Effector memory CD8-positive, alpha-beta T cell (primary cell): ENCODE measurements around the gene CCNC.

Source experiments
- ATAC-seq: fragments of 150-1000 bp; cut with Tn5 transposase; replicated peaks from 2 replicates; pipeline ENCODE4 v1.10.0; 2021; ENCODE audit warnings: mild to moderate bottlenecking, moderate library complexity
- DNase-seq, 3 experiments: peaks; one replicate each; pipeline ENCODE4 v3.0.0; 2021
- H3K27ac Mint-ChIP-seq, 2 donors: one replicate each; pipeline ENCODE4 v1.8.0; 2022; ENCODE audit warnings: mild to moderate bottlenecking in 2 of 2, mixed read lengths in 2 of 2, moderate library complexity in 2 of 2
- H3K27me3 Mint-ChIP-seq, 2 donors: one replicate each; pipeline ENCODE4 v1.8.0; 2022; ENCODE audit warnings: mixed read lengths in 2 of 2
- H3K36me3 Mint-ChIP-seq: one replicate; pipeline ENCODE4 v1.8.0; 2022; ENCODE audit warnings: mild to moderate bottlenecking, moderate library complexity, mixed read lengths; ENCODE audit not compliant: insufficient read depth
- H3K4me1 Mint-ChIP-seq, 2 donors: one replicate each; pipeline ENCODE4 v1.8.0; 2022; ENCODE audit warnings: low read depth in 2 of 2, mixed read lengths in 2 of 2
- H3K4me3 Mint-ChIP-seq, 2 donors: one replicate each; pipeline ENCODE4 v1.8.0; 2022; ENCODE audit warnings: mild to moderate bottlenecking in 2 of 2, mixed read lengths in 2 of 2, moderate library complexity in 2 of 2
- H3K9me3 Mint-ChIP-seq, 2 donors: one replicate each; pipeline ENCODE4 v1.8.0; 2022; ENCODE audit warnings: mixed read lengths in 2 of 2

The CCNC gene

DNA sequence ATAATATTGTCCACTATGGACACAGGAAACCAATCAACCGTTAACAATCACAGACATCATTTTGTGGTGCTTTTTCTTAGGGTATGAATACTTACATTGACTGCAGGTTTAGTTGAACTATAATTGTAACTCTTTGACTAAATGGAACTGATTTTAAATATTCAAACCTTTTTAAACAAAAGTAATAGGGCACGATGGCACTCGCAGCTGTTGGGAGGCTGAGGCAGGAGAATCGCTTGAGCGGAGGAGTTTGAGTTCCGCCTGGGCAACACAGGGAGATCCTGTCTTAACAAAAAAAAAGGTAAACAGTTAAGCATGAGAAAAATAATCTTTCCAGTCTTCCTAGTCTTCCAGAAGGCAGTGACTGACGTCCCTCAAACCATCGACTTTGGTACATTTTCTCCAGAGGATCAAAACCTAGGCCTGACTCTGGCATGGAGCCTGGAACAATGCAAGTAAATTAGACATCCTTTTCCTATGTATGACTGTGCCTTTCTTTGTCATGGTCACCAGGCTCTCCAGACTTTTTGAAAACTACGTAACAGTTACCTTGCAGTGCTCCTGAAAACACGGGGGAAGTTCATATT lies 21.5 kb upstream of the CCNC start:
- no peak for DNase-seq
- peaks cover 7% of the 10 kb centered on the region for H3K36me3 Mint-ChIP-seq
- peak overlapping the region; percentile 68 to 91 for H3K4me3 Mint-ChIP-seq
- H3K4me1 Mint-ChIP-seq, result peaks cover 12 to 30% of the 10 kb centered on the region in 2 donors
- no peaks in the 10 kb centered on the region for H3K9me3 Mint-ChIP-seq
- no peak overlapping the region for H3K27ac Mint-ChIP-seq
- H3K27me3 Mint-ChIP-seq, result peaks cover 66 to 75% of the 10 kb centered on the region in 2 donors
- ATAC-seq, result no peak

DNA sequence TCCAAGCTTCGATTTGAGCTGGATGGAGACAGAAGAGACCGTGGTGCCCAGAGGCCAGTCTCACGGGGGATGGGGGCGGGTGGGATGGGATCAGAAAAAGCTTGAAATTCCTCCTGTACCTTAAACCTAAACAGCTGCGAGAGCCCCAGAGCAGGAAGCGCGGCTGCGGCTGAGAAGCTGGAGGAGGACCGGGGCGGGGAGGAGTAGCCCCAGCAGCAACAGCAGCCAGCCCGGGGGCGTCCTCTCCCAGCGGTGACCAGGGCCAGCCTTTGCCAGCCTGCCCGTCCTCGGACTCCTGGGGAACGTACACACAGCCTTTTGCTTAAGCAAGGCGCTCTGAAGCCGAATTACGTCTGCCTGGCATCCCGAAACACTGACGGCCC lies 20.8 kb upstream of the CCNC start:
- Mint-ChIP-seq H3K9me3 (no peaks in the 10 kb centered on the region), H3K36me3 (peaks cover 7% of the 10 kb centered on the region), H3K27me3 (peaks cover 59 to 68% of the 10 kb centered on the region in 2 donors), H3K4me3 (peak overlapping the region; percentile 90 to 91), H3K27ac (peak overlapping the region in 1 of 2 donors; percentile 32), H3K4me1 (peaks cover 12 to 30% of the 10 kb centered on the region in 2 donors)
- ATAC-seq, result peak; percentile 18
- no peak for DNase-seq

DNA sequence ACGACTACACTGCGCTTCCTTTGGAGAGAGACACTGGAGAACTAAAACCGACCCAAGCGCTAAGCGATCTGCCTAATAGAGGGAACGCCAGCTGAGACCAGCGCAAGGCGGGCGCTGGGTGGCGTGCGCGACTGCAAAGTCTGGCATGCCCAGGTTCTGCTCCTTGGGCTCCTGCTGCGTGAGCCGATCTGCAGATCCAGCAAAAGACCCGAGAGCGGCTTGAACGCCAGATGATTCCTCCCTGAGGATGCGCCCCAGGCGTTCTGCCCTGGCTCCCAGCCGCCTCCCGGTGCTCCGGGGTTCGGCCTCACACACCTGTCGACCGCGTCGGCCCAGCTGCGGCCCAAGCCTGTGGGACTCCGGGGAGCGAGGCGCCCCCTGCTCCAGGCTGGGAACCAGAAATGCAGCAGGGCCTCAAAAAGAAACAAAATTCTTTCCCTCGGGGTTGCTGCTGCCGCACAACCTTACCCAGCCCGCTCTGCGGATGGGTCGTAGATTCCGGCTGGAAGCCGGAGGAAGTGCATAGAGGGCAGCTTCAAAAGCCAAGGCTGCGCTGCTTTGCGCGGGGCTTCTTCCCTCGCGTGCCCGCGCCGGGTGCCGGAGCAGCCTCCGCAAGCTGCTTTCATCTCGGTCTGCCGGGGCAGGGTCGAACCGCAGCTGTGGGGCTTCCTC lies 20.3 kb upstream of the CCNC start:
- Mint-ChIP-seq H3K27ac (peak overlapping the region; percentile 5 to 32), H3K9me3 (no peaks in the 10 kb centered on the region), H3K36me3 (peaks cover 7% of the 10 kb centered on the region), H3K4me1 (peaks cover 12 to 30% of the 10 kb centered on the region in 2 donors), H3K4me3 (peak overlapping the region; percentile 90 to 91), H3K27me3 (peaks cover 55 to 63% of the 10 kb centered on the region in 2 donors)
- DNase-seq (peak; percentile 47 to 54 (median 53)), ATAC-seq (peak; percentile 84)

DNA sequence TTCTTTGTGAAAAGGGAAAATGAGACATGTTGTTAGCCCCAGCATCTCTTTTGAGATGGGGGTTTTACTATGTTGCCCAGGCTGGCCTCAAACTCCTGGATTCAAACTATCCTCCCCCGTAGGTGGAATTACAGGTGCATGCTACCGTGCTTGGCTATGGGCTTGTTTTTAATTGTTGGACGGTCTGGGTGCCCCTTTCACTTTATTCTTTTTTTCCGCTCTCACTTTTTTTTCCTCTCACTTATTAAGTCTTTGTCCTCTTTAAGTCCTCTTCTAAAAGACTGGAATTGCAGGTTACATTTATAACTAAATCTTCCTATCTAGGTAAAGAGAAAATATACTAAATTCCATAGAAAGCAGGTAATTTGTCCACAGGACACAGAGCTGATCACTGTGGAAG lies 19.3 kb upstream of the CCNC start:
- Mint-ChIP-seq H3K9me3 (no peaks in the 10 kb centered on the region), H3K27ac (no peak overlapping the region), H3K36me3 (peaks cover 7% of the 10 kb centered on the region), H3K27me3 (peaks cover 53 to 57% of the 10 kb centered on the region in 2 donors), H3K4me1 (peaks cover 12 to 30% of the 10 kb centered on the region in 2 donors), H3K4me3 (no peak overlapping the region)
- ATAC-seq, result no peak
- no peak for DNase-seq

DNA sequence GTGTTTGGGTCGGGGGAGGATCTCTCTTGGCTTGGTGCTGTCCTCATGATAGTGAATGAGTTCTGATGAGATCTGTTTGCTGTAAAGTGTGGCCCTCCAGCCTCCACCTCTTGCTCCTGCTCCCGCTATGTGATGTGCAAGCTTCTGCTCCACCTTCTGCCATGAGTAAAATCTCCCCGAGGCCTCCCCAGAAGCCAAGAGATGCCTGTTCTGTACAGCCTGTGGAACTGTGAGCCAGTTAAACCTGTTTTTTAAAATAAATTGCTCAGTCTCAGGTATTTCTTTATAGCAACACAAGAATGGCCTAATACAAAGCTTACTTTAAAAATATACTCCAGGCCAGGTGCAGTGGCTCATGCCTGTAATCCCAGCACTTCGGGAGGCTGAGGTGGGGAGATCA lies 11.3 kb upstream of the CCNC start:
- ATAC-seq, result no peak
- no peaks in the 10 kb centered on the region for H3K4me1 Mint-ChIP-seq

DNA sequence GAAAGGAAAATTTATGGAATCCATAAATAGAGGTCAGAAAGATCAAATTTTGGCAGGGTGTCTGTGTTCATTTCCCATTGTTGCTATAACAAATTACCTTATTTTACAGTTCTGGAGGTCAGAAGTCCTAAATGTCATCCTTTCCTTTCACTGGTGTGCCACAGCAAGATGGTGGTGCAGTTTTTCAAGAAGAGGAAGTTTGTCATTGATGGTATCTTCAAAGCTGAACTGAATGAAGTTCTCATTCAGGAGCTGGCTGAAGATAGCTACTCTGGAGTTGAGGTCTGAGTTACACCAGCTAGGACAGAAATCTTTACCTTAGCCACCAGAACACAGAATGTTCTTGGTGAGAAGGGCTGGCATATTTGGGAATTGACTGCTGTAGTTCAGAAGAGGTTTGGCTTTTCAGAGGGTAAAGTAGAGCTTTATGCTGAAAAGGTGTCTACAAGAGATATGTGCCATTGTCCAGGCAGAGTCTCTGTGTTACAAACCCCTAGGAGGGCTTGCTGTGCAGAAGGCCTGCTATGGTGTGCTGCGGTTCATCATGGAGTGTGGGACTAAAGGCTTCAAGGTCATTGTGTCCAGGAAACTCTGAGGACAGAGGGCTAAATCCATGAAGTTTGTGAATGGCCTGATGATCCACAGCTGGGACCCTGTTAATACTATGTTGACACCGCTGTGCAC lies 7.2 kb upstream of the CCNC start:
- no peaks in the 10 kb centered on the region for H3K9me3 Mint-ChIP-seq
- DNase-seq (no peak), ATAC-seq (no peak)
- H3K27me3 Mint-ChIP-seq, result peaks cover 6 to 9% of the 10 kb centered on the region in 2 donors
- H3K4me3 Mint-ChIP-seq, result no peak overlapping the region
- H3K36me3 Mint-ChIP-seq, result peaks cover under 1% of the 10 kb centered on the region
- no peak overlapping the region for H3K27ac Mint-ChIP-seq
- peaks cover 0 to 2% of the 10 kb centered on the region in 2 donors for H3K4me1 Mint-ChIP-seq

More for the DNA sequence above, 11.3 kb upstream of the CCNC start:
- peaks cover 10 to 27% of the 10 kb centered on the region in 2 donors for H3K27me3 Mint-ChIP-seq
- no peak for DNase-seq
- no peaks in the 10 kb centered on the region for H3K9me3 Mint-ChIP-seq
- H3K4me3 Mint-ChIP-seq, result no peak overlapping the region
- H3K27ac Mint-ChIP-seq, result no peak overlapping the region
- H3K36me3 Mint-ChIP-seq, result no peaks in the 10 kb centered on the region

DNA sequence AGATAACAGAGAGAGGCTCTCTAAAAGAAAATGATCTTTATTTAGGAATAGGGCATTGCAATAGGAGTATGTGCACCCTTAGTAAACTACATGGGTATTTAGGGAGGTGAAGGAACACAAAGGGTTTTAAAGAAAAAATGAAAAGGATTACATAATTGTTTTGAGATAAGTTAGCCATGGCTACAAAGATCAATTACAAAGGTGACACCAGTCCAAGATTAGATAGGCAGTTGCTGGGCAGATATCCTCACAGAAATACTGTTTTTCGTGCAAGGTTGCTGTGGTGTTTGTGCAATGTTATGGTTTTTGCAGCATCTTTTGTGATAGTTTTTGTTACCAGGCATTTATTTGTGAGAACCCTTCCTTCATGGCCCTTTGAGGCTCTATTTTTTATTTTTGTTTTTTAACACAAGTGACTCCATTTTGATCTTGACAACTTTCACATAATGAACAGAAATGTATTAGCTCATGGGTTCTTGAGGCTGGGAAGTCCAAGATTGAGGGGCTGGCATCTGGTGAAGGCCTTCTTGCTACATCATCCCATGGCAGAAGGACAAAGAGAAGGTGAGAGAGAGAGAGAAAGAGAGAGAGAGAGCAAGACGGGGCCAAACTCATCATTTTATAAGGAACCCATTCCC lies 5.6 kb upstream of the CCNC start:
- ATAC-seq (no peak), DNase-seq (no peak)
- Mint-ChIP-seq H3K36me3 (peaks cover 5% of the 10 kb centered on the region), H3K4me1 (peaks cover 2 to 4% of the 10 kb centered on the region in 2 donors), H3K9me3 (no peaks in the 10 kb centered on the region), H3K4me3 (no peak overlapping the region), H3K27me3 (peaks cover 0 to 5% of the 10 kb centered on the region in 2 donors), H3K27ac (no peak overlapping the region)

DNA sequence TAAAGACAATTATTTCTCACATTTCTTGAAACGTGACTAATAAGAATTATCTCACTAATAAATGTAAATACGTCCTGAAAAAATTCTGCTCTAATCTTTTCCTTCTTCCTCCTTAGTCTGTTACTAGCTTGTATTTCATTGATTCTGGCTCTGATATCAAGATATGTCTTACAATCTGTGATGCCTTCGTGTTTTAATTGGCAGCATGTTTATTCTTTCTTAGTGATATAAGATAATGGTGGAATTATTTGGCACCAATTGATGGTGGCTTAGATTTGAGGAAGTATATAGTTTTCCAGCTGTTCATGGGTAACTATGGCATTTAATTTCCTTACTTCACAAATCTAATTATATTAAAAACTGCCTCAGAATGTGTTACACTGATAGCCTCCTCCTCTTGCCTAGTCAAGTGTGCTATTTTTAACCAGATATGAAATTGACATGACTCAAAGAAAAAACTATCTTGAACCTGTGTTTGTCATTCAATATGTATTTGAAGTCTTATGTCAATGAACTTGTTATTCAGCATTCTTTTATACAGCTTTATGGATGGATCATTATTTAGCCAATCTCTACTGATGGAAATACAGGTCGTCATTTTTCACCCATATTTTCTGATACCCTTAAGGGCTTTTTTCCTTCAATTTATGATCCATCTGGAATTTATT lies 5.3 kb downstream of the CCNC start:
- DNase-seq, result no peak
- ATAC-seq, result no peak
- peaks cover 12 to 34% of the 10 kb centered on the region in 2 donors for H3K4me1 Mint-ChIP-seq

DNA sequence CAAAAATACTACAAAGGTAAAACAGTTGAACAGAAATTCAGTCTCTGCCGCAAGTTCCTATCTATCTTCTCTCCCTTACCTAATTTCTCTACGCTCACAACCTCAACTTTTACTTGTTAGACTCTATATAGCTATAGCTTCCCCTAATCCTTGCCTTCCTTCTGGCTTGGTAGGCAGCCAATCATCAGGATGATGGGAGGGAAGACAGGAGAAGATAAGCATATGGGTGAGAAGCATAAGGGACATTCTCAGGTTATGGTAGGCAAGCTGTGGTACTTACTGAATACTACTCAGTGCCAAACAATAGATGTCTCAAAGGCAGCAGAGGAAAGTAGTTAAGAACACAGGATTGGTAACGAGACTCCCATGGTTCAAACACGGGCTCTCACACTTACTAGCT lies 7.8 kb downstream of the CCNC start:
- ATAC-seq, result no peak
- Mint-ChIP-seq H3K27me3 (no peaks in the 10 kb centered on the region), H3K4me3 (no peak overlapping the region), H3K4me1 (peaks cover 1 to 21% of the 10 kb centered on the region in 2 donors), H3K27ac (no peak overlapping the region), H3K36me3 (peaks cover 52% of the 10 kb centered on the region), H3K9me3 (peaks cover 0 to 2% of the 10 kb centered on the region in 2 donors)
- DNase-seq, result no peak

More for the DNA sequence above, 5.3 kb downstream of the CCNC start:
- Mint-ChIP-seq H3K4me3 (no peak overlapping the region), H3K27me3 (no peaks in the 10 kb centered on the region), H3K9me3 (no peaks in the 10 kb centered on the region), H3K36me3 (peaks cover 35% of the 10 kb centered on the region), H3K27ac (peak overlapping the region in 1 of 2 donors; percentile 56)

DNA sequence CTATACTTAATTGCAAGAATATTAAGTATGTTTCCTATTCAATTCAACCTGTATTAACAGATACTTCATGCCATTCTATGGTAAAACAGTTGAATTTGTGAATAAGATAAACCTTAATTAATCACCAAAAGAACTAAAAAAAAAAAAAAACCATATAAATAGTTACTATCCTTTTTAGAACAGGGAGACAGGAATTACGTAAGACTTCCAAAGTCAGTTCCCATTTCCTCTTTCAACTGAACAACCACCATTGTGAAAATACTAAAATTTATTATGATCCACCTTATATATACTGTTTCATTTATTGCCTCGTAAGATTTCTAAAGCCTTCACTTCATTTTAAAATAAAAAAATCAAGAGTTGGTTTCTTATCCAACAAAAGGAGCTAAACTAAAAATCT lies 9.4 kb downstream of the CCNC start:
- DNase-seq, result no peak
- no peaks in the 10 kb centered on the region for H3K27me3 Mint-ChIP-seq
- peaks cover 1 to 14% of the 10 kb centered on the region in 2 donors for H3K4me1 Mint-ChIP-seq
- H3K4me3 Mint-ChIP-seq, result no peak overlapping the region
- peaks cover 0 to 2% of the 10 kb centered on the region in 2 donors for H3K9me3 Mint-ChIP-seq
- H3K27ac Mint-ChIP-seq, result no peak overlapping the region
- ATAC-seq, result no peak
- H3K36me3 Mint-ChIP-seq, result peaks cover 56% of the 10 kb centered on the region

DNA sequence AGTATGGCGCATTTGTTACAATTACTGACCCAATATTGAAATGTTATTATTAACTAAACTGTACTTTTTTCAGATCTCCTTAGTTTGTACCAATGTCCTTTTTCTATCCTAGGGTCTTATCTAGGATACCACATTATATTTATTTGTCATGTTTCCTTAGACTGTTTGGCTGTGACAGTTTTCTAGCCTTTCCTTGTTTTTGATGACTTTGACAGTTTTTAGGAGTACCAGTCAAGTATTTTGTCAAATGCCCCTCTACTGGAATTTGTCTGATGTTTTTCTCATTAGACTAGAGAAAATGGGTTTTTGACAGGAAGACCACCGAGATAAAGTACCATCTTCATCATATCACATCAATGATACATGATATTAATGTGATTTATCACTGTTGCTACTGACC lies 14.6 kb downstream of the CCNC start:
- no peak overlapping the region for H3K4me3 Mint-ChIP-seq
- peaks cover 47% of the 10 kb centered on the region for H3K36me3 Mint-ChIP-seq
- peaks cover 1 to 10% of the 10 kb centered on the region in 2 donors for H3K4me1 Mint-ChIP-seq
- no peak for ATAC-seq
- DNase-seq, result no peak
- H3K27me3 Mint-ChIP-seq, result no peaks in the 10 kb centered on the region
- peak overlapping the region in 1 of 2 donors; percentile 0 for H3K27ac Mint-ChIP-seq
- H3K9me3 Mint-ChIP-seq, result peaks cover 0 to 2% of the 10 kb centered on the region in 2 donors

DNA sequence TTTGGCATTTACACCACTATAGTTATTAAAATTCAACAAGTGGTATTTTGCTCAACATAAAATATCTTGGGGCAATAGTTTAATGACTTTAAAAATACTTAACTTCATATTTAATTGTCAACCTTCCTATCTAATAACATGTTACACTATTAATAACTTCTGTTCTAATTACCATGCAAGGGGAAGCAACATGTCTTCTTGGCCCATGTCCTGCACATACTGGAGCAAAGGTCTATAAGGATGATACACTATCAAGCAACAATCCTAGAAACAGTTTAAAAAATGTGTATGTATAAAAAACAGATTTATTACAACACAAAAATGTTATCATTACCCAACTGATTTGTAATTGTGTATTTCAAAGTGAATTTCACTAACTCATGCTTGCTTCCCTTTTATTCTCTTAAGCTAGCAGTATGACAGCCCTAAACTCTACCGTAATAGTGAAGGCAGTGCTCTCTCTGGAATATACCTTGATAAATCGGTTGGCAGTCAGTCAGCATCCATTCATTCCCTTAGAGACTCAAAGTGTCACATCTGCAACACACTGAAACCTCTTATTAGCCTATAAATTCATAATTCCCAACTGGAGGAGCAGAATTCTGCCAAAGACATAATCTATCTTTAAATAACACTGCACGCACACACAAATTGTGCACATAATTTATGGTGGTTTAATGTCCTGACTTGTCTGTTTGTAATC lies 18.3 kb downstream of the CCNC start:
- ATAC-seq (no peak), DNase-seq (no peak)
- H3K4me1 Mint-ChIP-seq, result peaks cover 2 to 6% of the 10 kb centered on the region in 2 donors
- H3K27ac Mint-ChIP-seq, result no peak overlapping the region
- H3K27me3 Mint-ChIP-seq, result no peaks in the 10 kb centered on the region
- peaks cover 42% of the 10 kb centered on the region for H3K36me3 Mint-ChIP-seq
- H3K9me3 Mint-ChIP-seq, result no peaks in the 10 kb centered on the region
- H3K4me3 Mint-ChIP-seq, result no peak overlapping the region
